ENCODE measurements around the gene ZNF768.
"Not testable (repeated sequence)": the region's sequence is repeated elsewhere in the genome, so short reads cannot be mapped to it uniquely, and the experiment has no call there.

ZNF768 gene

GRCh38 chr16:30557957-30558788, 31.8 kb upstream of the ZNF768 start, which contains the start of gene ZNF764:
Gene ZNF764 (minus strand): TSS chr16:30558374. CDS start chr16:30558182, 192 bp downstream.
- DNase-seq: peak; percentile 99
- in situ Hi-C loops (cut with HindIII; ENCODE audit: low pct_ligation_motif_present, low pct_unique_long_range_greater_than_20kb, low sequenced_read_pairs): no loop called here

DNA sequence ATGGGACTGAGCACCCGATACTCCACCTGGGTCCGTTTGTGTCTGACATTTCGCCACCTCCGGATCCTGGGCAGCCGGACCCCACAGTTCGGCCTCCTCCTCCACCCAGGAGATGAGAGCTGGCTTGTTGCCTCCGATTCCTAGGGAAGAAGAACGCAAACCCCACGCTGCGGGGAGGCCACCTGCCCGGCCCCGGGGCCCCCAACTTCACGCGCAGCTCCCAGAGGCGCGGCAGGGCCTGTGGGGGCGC, 31.3 kb upstream of the ZNF768 start:
- no peak for DNase-seq
- in situ Hi-C loops (cut with HindIII; ENCODE audit: low pct_ligation_motif_present, low pct_unique_long_range_greater_than_20kb, low sequenced_read_pairs): no loop called here

- DNase-seq: no peak
- in situ Hi-C loops (cut with HindIII; ENCODE audit: low pct_ligation_motif_present, low pct_unique_long_range_greater_than_20kb, low sequenced_read_pairs): no loop called here
These were observed 29.7 kb upstream of the ZNF768 start for GRCh38 chr16:30556125-30556473.

DNA sequence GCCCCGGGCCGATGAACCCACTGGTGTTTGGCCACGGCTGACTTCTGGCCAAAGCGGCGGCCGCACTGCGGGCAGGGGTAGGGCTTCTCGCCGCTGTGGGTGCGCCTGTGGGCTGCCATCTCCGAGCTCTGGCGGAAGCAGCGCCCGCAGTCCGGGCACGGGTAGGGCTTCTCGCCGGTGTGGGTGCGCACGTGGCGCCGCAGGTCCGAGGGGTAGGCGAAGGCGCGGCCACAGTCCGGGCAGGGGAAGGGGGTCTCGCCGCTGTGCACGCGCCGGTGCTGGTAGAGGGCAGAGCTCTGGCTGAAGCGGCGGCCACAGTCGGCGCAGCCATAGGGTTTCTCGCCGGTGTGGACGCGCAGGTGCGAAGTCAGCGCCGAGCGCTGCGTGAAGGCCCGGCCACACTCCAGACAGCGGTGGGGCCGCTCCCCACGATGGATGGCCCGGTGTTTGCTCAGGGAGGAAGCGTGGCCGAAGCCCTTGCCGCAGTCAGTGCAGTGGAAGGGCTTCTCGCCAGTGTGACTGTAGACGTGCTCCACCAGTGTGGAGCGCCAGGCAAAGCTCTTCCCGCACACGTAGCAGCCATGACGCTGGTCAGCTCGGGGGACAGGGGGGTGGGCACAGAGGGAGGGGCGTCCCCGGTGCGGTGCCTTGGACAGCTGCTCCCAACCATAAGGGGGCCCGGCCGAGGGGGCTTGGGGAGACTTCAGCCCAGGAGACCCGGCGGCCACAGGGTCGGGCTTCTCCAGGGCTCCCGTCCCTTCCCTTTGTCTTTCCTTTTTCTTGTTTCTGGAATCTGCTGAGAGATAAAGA, 29.2 kb upstream of the ZNF768 start:
- in situ Hi-C loops (cut with HindIII; ENCODE audit: low pct_ligation_motif_present, low pct_unique_long_range_greater_than_20kb, low sequenced_read_pairs): no loop called here
- DNase-seq: no peak

- DNase-seq: no peak
- in situ Hi-C loops (cut with HindIII; ENCODE audit: low pct_ligation_motif_present, low pct_unique_long_range_greater_than_20kb, low sequenced_read_pairs): no loop called here
These were observed 28.4 kb upstream of the ZNF768 start for GRCh38 chr16:30554557-30555314.

GRCh38 chr16:30553393-30553899, 27.1 kb upstream of the ZNF768 start:
- in situ Hi-C loops (cut with HindIII; ENCODE audit: low pct_ligation_motif_present, low pct_unique_long_range_greater_than_20kb, low sequenced_read_pairs): no loop called here

DNA sequence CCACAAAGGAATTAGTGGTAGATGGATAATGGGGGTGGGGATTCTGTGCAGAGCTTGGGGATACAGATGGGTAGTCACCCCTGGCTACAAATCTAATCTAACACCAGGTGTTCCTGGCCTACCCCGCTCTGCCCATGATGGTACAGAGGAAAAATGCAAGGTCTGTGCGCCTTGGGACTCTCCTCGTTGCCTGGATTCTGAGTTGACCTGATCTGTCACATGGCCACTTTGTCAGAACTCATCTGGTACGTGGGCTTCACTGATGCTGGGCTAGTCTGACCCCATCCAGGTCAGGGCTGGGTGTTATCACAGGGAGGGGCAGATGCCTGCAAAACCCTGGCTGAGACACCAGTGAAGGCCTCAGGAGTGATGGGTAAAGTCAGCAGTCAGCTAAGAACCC, 26.6 kb upstream of the ZNF768 start:
- DNase-seq: no peak
- in situ Hi-C loops (cut with HindIII; ENCODE audit: low pct_ligation_motif_present, low pct_unique_long_range_greater_than_20kb, low sequenced_read_pairs): no loop called here

More at GRCh38 chr16:30553393-30553899, 27.1 kb upstream of the ZNF768 start:
- DNase-seq: no peak

GRCh38 chr16:30551781-30552180, 25.4 kb upstream of the ZNF768 start:
- no peak for DNase-seq
- in situ Hi-C loops (cut with HindIII; ENCODE audit: low pct_ligation_motif_present, low pct_unique_long_range_greater_than_20kb, low sequenced_read_pairs): no loop called here

- in situ Hi-C loops (cut with HindIII; ENCODE audit: low pct_ligation_motif_present, low pct_unique_long_range_greater_than_20kb, low sequenced_read_pairs): no loop called here
- no peak for DNase-seq
These were observed 22.3 kb upstream of the ZNF768 start for GRCh38 chr16:30548416-30549253.

- DNase-seq: no peak
- in situ Hi-C loops (cut with HindIII; ENCODE audit: low pct_ligation_motif_present, low pct_unique_long_range_greater_than_20kb, low sequenced_read_pairs): no loop called here
These were observed 19.7 kb upstream of the ZNF768 start for GRCh38 chr16:30546115-30546514.

- no peak for DNase-seq
- in situ Hi-C loops (cut with HindIII; ENCODE audit: low pct_ligation_motif_present, low pct_unique_long_range_greater_than_20kb, low sequenced_read_pairs): no loop called here
These were observed 16.7 kb upstream of the ZNF768 start for GRCh38 chr16:30543067-30543466.

DNA sequence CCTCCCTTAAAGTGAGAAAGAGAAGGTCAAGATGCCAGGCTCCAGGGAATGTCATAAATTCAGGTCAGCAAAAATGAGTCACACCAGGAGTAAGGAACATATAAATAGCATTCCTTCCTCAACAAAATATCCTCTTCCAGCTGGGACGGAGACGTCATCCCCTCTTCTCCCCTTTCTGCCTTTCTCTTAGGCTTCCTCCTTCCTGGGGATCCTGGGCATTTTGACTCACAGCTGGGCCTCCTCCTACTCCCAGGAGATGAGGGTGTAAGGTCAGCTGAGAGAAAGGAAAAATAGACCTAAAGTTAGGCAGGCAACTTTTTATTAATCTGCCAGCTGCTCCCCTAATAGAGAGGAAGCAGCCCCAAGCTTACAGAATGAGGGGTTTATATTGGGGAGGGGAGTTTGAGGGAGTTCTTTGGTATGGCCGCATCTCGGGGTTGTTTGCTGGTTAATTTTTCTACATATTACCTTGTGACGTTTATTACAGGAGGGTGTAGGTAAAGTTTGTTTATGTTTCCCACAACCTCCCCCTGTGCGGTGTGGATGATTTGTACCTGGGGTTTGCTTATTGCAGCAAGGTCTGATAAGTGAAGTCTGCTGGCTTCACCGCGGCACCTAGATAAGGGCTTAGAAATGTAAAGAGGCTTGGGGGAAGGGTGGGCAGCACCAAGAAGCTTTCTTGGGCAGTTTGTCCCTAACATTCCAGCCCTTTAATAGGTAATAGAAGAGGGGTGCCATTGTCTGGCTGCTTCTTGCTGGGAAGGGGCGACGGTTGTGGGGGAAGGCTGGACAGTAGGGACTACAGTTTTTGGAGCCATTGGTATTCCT, 15.3 kb upstream of the ZNF768 start:
- no peak for DNase-seq
- in situ Hi-C loops (cut with HindIII; ENCODE audit: low pct_ligation_motif_present, low pct_unique_long_range_greater_than_20kb, low sequenced_read_pairs): no loop called here

GRCh38 chr16:30540916-30541464, 14.6 kb upstream of the ZNF768 start:
- in situ Hi-C loops (cut with HindIII; ENCODE audit: low pct_ligation_motif_present, low pct_unique_long_range_greater_than_20kb, low sequenced_read_pairs): not testable (repeated sequence)

DNA sequence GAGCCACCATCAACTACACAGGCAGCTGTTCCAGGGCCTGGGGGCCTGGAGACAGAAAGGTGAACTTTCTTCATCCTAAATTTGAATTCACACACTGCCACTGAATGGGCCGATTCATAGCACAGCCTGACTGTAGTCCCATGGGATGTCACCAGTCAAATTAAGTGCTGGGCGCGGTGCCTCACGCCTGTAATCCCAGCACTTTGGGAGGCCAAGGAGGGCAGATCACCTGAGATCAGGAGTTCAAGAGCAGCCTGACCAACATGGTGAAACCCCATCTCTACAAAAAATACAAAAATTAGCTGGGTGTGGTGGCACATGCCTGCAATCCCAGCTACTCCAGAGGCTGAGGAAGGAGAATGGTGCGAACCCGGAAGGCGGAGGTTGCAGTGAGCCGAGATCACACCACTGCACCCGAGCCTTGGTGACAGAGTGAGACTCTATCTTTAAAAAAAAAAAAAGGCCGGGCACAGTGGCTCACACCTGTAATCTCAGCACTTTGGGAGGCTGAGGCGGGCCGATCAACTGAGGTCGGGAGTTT, 13.7 kb upstream of the ZNF768 start:
- DNase-seq; in situ Hi-C loops (cut with HindIII; ENCODE audit: low pct_ligation_motif_present, low pct_unique_long_range_greater_than_20kb, low sequenced_read_pairs): not testable (repeated sequence)

More at GRCh38 chr16:30540916-30541464, 14.6 kb upstream of the ZNF768 start:
- DNase-seq: not testable (repeated sequence)

DNA sequence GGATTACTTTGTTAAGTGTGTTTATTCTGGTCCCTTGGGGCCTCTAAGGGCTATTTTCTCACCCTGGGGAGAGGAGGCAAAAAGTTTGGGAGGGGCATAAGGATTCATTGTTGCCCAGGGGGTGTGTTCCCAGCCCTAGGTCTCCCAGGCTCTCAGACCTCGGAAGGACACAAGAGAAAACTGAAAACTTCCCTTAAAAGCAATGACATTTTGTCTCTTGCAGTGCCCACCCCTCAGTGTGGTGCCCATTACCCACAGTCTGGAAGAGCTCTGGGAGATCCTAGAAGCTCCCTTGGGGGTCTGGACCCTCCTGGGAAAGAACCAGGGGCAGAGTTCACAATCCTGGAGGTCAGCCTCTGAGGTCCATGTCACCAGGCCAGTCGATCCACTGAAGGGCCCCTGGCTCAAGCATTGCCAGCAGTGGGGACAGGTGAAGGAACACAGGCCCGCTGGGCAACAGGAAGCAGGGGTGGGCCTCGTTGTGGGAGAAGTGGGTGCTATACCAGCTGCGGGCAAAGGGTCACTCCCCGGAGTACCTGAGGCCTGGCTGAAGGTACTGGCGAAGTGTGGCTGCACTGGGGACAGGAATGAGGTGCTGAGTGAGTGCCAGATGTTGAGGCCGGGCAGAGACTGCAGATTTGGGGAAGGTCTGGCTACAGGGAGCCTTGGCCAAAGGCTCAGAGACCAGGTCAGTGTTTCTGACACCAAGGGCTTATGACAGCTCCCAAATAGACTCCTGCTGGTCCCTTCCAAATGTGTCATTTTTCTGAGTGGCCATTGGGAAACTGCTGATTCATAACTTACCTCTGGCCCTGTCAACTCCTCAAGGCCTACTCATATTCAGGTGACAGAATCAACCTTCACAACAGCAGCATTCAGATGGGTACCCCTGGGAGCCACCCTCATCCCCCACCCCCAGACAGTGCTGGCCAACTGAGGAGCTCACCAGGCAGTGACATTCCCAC, 12.9 kb upstream of the ZNF768 start:
- DNase-seq: no peak
- in situ Hi-C loops (cut with HindIII; ENCODE audit: low pct_ligation_motif_present, low pct_unique_long_range_greater_than_20kb, low sequenced_read_pairs): no loop called here

Measured in ACHN (cell line).